Glomerular visceral epithelial cell (primary cell): ENCODE measurements around the gene PCNX2.

Experiments used
- DNase-seq: peaks from one replicate; pipeline ENCODE4 v3.0.0-alpha.2; 2016; ENCODE audit errors: extremely low spot score

PCNX2 gene

DNA sequence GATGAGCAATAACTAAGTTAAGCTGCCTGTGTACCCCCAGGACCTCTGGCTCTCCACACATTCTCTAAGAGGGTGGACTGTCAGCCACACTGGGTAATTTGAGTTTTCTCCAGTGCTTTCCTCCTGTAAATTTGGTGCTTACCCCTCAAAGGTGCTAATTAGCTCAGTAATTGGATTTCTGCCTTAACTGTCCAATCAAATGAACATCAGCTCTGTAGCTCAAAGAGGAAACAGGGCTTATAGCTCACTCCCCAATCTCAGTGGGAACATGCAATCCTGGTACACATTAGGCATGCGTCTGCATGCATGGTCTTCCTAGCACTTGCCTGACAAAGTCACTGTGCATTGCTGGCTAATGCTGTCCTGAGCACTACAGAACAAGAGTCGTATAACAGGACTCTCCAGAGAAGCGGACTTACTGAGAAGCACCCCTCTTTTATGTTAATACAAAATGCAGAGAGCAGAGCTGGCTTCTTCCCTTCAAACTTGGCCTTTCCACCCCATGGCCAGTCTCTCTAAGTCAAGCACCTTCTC lies 235.0 kb downstream of the PCNX2 start:
- DNase-seq, result no peak

DNA sequence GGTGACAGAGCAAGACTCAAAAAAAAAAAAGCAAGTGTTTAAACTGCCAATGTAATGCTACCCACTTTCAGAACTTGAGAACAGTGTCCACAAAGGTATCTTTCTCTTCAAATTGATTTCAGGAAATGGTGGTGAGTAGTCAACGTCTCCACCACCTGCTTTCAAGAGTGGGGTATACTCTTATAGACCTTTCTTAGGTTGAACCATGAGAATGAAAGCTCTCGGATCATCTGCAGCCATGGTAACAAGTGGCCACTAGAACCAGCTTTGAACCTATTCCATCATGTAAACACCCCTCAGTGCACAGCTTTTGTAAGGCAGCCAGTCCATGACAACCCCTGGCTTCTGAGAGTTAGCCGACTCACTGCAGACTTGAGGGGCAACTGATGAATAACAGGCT lies 237.7 kb downstream of the PCNX2 start:
- DNase-seq, result no peak

DNA sequence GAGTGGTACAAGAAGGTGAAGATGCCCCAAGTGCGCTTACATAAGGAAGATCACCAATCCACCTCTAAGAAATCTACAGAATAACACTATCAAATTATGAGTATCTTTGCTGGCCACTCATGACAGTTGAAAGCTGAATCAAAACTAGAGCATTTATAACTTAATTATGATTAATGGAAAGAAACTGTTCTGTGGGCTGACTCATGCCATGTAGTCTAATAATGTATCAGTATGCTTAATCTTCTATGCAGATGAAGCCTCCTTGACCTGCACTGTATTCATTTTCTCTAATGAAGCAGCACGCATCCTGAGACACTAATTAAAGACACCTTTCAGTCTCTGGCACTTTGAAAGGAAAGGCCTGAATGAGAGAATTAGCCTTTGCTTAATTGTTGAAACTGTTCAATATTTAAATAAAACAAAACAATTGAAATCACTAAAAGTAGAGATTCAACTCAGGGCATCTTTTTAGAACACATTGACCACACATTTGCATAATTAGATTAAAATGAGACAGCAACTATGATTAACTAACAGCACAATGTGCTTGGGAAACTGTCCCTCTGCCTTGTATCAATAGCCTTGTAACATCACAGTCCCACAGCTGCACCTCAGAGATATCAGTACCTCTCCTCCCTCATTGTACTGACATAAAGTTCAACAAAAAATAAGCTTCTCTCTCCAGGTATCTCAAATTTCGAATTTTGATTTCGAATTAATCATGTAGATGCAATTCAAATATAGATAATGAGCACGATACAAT lies 239.5 kb downstream of the PCNX2 start:
- DNase-seq, result no peak

- DNase-seq, result peak; percentile 41
These were observed 249.9 kb downstream of the PCNX2 start for GRCh38 chr1:233045588-233045987.

GRCh38 chr1:233042834-233043233 lies 252.7 kb downstream of the PCNX2 start:
- no peak for DNase-seq

DNA sequence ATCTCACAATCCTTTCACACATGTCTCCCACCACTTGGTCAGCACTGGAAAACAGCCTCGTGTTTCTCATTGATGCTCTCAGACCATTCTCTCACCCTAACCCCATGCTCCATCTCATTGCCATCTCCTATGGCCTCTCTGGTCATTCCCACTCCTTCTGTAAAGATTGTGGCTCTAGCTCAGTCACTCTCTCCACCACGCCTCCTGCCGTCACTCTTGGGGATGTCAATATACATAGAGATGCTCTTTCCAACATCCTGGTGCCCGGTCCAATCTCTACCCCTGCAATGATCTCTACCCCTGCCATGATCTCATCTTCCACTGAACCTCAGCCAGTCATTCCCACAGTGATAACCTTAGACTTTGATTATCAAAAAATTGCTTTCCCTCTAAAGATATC lies 255.0 kb downstream of the PCNX2 start:
- no peak for DNase-seq

DNA sequence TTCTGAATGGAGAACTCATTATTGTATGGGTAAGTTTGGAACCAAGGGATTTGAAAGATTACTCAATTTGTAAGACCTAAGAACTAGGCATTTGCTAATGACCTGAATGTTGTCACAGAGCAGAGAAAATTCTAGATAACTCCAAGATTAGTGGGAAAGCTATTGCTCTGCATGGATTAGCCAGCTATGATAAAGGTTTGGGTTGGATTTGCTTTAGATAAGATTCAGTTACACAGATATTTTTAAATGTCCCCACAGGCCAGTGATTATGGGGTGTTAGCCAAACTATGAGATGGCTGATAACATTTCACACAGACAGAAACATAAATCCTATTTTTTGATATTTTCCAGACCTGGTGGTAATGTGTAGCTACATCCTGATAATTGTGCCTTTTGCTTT lies 256.9 kb downstream of the PCNX2 start:
- DNase-seq, result no peak

- DNase-seq, result no peak
These were observed 257.7 kb downstream of the PCNX2 start for GRCh38 chr1:233037843-233038242.

DNA sequence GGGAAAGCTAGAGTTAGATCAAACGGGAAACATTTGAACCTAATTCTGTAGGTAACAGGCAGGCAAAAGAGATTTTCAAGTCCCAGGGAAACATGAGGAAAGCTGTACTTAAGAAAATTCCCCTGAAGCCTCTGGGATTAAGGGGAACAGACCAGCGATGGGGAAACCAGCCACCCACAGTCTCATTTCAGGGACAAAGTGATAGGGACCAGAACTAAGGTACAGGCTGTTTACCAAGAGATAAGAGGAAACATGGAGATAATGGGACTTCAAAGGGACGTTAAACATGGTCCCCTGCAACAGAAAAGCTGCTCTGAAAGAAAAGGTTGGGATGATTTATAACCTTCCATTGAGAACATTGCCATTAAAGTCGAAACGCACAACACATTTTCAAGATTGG lies 260.7 kb downstream of the PCNX2 start:
- no peak for DNase-seq

DNA sequence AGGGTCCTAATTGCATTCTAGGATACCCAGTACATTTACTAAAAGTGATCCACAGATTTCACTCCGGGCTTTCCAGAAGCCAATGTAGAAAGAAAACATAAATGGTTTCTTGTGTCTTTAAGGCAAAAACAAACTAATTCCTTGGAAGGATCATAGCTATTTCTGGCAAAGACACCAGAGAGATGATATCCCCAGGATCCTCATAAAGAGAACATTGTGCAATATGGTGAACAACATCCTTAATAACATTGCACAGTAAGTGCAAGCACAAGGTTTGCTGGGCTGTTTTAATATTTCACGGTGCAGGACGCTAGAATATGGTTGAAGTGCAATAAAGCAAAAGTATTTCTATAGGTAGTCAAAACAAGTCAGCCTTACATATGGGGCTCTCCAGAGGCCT lies 262.2 kb downstream of the PCNX2 start:
- DNase-seq, result no peak

- no peak for DNase-seq
These were observed 262.6 kb downstream of the PCNX2 start for GRCh38 chr1:233032916-233033315.

GRCh38 chr1:233031521-233031920 lies 264.0 kb downstream of the PCNX2 start:
- DNase-seq, result no peak

- no peak for DNase-seq
These were observed 268.5 kb downstream of the PCNX2 start for GRCh38 chr1:233027046-233027445.

DNA sequence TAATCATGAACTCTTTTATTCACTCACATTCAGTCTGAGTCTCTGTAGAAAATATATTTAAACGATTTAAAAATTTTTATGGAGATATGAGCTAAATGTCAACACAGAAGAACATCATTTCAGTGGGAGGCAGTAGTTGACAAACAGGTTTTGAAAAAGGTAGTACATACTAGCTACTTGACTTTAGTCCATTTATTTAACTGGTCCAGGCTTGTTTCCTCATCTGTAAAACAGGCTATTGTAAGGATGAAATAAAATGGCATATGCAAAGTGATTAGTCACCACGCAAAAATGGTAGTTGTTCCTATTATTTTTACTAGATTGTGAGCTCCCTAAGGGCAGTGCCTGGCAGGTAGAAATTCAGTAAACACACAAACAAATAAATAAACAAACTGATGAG lies 270.0 kb downstream of the PCNX2 start:
- no peak for DNase-seq

DNA sequence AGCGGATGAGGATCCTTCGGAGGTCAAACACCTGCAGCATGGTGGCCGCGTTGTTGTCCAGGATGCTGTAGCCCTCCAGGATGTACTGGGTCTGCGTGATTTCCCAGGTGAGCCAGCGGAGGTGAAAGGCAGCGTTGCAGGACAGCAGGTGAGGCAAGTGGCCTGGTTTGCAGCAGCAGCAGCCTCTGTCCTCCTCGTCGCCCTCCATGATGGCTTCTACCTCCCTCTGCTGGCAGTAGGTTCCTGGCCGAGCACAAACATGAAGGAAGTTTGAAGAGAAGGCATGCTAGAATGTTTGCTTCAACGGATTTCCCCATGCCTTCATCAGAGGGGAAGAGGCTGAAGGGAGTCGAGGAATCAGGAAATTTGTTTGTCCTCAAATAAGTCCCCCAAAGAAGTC lies 270.4 kb downstream of the PCNX2 start:
- DNase-seq, result peak; percentile 28

GRCh38 chr1:233024199-233024598 lies 271.3 kb downstream of the PCNX2 start:
- no peak for DNase-seq

DNA sequence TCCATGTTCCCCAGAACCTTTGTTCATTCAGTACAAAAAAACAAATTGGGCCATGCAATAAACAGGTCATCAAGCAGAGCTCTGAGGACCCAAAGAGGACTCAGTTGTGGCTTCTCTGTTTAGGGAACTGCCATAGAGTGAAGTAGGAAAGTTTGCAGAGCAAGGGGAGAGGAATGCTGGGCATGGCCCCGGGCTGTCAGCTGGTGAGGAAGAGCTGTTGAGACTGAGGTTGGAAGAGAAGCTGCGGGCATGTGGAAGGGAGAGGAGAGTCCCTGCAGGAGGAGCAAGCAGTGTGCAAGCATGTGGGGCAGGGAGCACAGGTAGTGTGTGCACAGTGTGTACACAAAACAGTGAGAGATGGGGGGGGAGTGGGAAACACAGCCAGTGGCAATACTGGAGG lies 273.3 kb downstream of the PCNX2 start:
- DNase-seq, result no peak

DNA sequence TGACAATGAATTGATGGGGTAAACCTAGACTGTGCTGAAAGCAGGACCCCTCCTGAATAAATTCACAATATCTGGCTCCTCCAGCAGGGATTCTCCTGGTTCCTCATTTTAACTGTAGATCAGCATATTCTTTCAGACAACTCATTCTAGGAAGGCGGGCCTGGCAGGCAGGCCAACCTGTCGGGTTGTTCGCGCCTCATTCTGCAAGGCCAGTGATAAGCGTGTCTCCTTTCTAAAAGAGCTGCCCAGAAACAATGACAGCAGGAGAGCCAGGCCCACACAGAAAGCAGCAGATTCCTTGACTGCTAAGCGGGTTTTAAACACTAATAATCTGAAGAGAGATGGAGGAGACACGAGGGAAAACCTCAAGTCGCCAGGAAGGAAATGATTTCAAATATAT lies 275.1 kb downstream of the PCNX2 start:
- DNase-seq, result no peak

GRCh38 chr1:233019778-233020325 lies 275.7 kb downstream of the PCNX2 start:
- no peak for DNase-seq

DNA sequence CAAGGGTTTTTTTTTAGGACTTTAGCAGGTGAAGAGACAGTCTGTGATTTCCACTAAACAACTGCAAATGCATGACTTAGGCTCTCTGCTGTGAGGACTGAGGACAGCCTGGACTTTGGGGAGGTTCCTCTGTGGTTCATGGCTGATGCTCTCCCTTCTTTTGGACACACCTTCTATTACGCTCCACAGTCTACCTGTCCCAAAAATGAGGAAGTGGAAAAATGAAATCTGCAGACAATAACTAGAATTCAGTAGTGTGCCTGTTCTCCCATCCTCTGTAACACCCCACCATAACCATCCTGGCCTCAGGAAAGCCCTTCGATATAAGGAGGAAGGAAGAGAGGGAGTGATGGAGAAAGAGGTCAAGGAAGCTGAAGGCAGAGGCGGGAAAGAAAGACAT lies 276.4 kb downstream of the PCNX2 start:
- no peak for DNase-seq

DNA sequence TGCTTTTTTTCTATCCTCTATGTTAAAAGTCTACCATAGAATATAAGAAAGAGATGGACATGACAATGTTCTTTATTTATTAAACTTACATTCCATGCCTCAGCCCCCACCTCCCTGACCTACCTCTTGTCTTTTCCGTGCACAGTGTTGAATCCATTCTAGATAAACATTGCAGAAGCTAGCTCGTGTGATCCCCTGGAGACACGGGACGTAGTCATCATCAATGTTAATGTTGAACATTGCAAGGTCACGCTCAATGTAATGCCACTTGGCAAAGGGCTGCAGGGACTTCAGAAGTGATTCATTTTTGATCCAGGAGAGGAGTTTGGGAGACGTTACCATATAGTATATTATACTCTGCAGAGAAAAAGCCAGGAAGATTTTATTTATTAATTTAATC lies 278.7 kb downstream of the PCNX2 start:
- no peak for DNase-seq

DNA sequence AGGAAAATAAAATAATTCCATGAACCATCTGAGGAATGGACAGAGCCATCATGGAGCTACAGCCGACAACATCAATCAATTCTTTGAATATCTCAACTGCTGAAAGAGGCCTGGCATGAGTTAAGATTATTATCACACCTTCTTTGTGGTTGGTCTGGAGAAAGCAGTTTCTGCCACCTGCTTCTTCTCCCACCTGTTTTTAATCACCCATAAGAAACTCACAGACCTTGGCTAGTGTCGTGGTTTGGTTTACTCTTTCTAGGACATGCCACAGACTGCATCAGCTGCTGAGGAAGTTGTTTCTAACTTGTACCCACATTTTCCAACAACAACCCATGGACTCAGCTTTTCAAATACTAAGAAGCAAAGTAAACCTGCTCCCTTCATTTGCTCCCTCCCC lies 279.6 kb downstream of the PCNX2 start:
- peak; percentile 12 for DNase-seq

- DNase-seq, result no peak
These were observed 283.5 kb downstream of the PCNX2 start for GRCh38 chr1:233012021-233012420.

DNA sequence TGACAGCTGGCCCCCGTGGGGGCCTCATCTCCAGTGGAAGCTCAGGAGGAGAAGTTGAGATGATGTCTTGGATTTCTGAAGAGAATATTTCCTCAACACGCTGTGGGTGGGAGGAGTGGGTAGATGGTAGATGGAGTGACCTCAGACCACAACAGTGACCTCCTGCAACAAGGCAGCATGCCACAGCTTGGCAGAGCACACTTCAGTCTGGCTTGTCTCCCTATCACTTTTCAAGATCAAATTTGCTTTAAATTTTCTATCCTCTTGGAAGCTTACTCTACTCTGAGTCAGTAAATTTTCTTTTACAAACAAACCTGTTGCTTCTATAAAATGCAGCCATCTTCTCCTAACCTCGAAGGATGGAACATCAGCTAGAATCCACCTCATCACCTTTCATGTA lies 285.4 kb downstream of the PCNX2 start:
- DNase-seq, result peak; percentile 49
